Esophagus squamous epithelium (tissue), 5 donors: ENCODE measurements around the gene UBE2QL1. TPM values are rescaled to one million over a fixed set of nuclear protein-coding genes. Genes with fewer than 3 reads are reported as not detected.

Experiments used
- DNase-seq: peaks from one replicate; lab custom pipeline; 2025; lab: John Stamatoyannopoulos, UW
- H3K27ac ChIP-seq, 4 donors: fragments of 200-600 bp; sonication (generic); one replicate each; pipeline ENCODE4 v1.5.1; 2016 to 2019; ENCODE audit warnings: mild to moderate bottlenecking in 1 of 4
- H3K27me3 ChIP-seq, 4 donors: fragments of 200-600 bp; sonication (generic); 1 replicate in 3 of 4; 2 replicates in 1 of 4; pipeline versions ENCODE4 v1.5.1 to v1.6.0; 2017 to 2021; ENCODE audit warnings: antibody characterized with exemption in 1 of 4
- H3K36me3 ChIP-seq, 3 donors: fragments of 200-600 bp; sonication (generic); one replicate each; pipeline ENCODE4 v1.5.1; 2016 to 2019
- H3K4me1 ChIP-seq, 3 donors: fragments of 200-600 bp; sonication (generic); one replicate each; pipeline ENCODE4 v1.5.1; 2017 to 2019
- H3K4me3 ChIP-seq, 4 donors: fragments of 200-600 bp; sonication (generic); 1 replicate in 3 of 4; 2 replicates in 1 of 4; pipeline ENCODE4 v1.5.1; 2016 to 2019; ENCODE audit warnings: mild to moderate bottlenecking in 2 of 4, moderate library complexity in 1 of 4
- H3K9me3 ChIP-seq, 3 donors: fragments of 200-600 bp; sonication (generic); one replicate each; pipeline ENCODE4 v1.5.1; 2016 to 2019
- POLR2A ChIP-seq, 4 donors: fragments of 450-650 bp; IDR thresholded peaks; one replicate each; pipeline ENCODE4 v1.6.1; 2017; ENCODE audit warnings: antibody characterized with exemption in 4 of 4, mild to moderate bottlenecking in 4 of 4, moderate library complexity in 3 of 4
- WGBS, 2 donors: methylation state at CpG; one replicate each; pipeline ENCODE4 v1.1.5; 2018; 5-methylcytosine and 5-hydroxymethylcytosine counted together
- intact Hi-C: fragments of 100-400 bp; cut with DNase I; formaldehyde crosslinking; loops from one replicate; pipeline ENCODE4 v1.15.0; 2022
- total RNA-seq, 4 donors: library from RNA; depleted of rRNA; stranded (reverse); fragments of >200 nt; gene quantifications; one replicate each; pipeline ENCODE4 v1.1.0, GENCODE V29; 2016
- TF ChIP-seq, protein P1 (sequence below), 6 experiments: fragments of 450-650 bp in 4 of 6; fragments of 200-600 bp in 2 of 6; sonication (generic) in 2 of 6; IDR thresholded peaks; one replicate each; pipeline ENCODE4 v1.5.1; 2016 to 2019; ENCODE audit warnings: antibody characterized with exemption in 6 of 6, mild to moderate bottlenecking in 4 of 6, moderate library complexity in 4 of 6
- donor health status: DM: yes; HTN: yes; CAD: no.

Gene UBE2QL1
- total RNA-seq, 4 donors from 2014 or later, result 0.27 to 1.5 (median 0.33) TPM

GRCh38 chr5:6486074-6486473, 37.4 kb downstream of the UBE2QL1 start:
- H3K36me3 ChIP-seq, result no peaks in the 10 kb centered on the region
- TF ChIP-seq, protein P1, sequence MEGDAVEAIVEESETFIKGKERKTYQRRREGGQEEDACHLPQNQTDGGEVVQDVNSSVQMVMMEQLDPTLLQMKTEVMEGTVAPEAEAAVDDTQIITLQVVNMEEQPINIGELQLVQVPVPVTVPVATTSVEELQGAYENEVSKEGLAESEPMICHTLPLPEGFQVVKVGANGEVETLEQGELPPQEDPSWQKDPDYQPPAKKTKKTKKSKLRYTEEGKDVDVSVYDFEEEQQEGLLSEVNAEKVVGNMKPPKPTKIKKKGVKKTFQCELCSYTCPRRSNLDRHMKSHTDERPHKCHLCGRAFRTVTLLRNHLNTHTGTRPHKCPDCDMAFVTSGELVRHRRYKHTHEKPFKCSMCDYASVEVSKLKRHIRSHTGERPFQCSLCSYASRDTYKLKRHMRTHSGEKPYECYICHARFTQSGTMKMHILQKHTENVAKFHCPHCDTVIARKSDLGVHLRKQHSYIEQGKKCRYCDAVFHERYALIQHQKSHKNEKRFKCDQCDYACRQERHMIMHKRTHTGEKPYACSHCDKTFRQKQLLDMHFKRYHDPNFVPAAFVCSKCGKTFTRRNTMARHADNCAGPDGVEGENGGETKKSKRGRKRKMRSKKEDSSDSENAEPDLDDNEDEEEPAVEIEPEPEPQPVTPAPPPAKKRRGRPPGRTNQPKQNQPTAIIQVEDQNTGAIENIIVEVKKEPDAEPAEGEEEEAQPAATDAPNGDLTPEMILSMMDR (IDR thresholded peaks at IDR 0.05), result no peak
- no peak for TF ChIP-seq POLR2A (IDR thresholded peaks at IDR 0.05)
- H3K4me3 ChIP-seq, result no peak overlapping the region
- H3K9me3 ChIP-seq, result no peaks in the 10 kb centered on the region
- DNase-seq, result no peak
- H3K27me3 ChIP-seq, result peaks cover 0 to 10% (median 0%) of the 10 kb centered on the region in 4 donors
- no peak overlapping the region for H3K27ac ChIP-seq
- intact Hi-C loops, result no loop called here
- WGBS, 2 donors, result 74 to 88% methylated on average over 1 of the region's 1 CpG
- no peaks in the 10 kb centered on the region for H3K4me1 ChIP-seq

- TF ChIP-seq POLR2A (IDR thresholded peaks at IDR 0.05), result no peak
- TF ChIP-seq, protein P1 (IDR thresholded peaks at IDR 0.05), result no peak
- Histone ChIP-seq H3K36me3 (peaks cover 0 to 2% (median 0%) of the 10 kb centered on the region in 3 donors), H3K27ac (no peak overlapping the region), H3K9me3 (no peaks in the 10 kb centered on the region), H3K4me1 (no peaks in the 10 kb centered on the region), H3K27me3 (peaks cover 0 to 19% (median 0%) of the 10 kb centered on the region in 4 donors), H3K4me3 (no peak overlapping the region)
- 60 to 65% methylated on average over 3 of the region's 3 CpGs for WGBS, 2 donors
- no peak for DNase-seq
- intact Hi-C loops, result no loop called here
These were observed 38.4 kb downstream of the UBE2QL1 start for GRCh38 chr5:6487081-6487480.

- Histone ChIP-seq H3K4me3 (no peak overlapping the region), H3K27ac (no peak overlapping the region), H3K36me3 (peaks cover 0 to 2% (median 0%) of the 10 kb centered on the region in 3 donors), H3K9me3 (no peaks in the 10 kb centered on the region), H3K4me1 (no peaks in the 10 kb centered on the region), H3K27me3 (peaks cover 0 to 20% (median 0%) of the 10 kb centered on the region in 4 donors)
- intact Hi-C loops, result no loop called here
- 30 to 57% methylated on average over 4 of the region's 4 CpGs for WGBS, 2 donors
- DNase-seq, result no peak
- TF ChIP-seq POLR2A (IDR thresholded peaks at IDR 0.05), result no peak
- TF ChIP-seq, protein P1 (IDR thresholded peaks at IDR 0.05), result no peak
These were observed 39.4 kb downstream of the UBE2QL1 start for GRCh38 chr5:6488021-6488420.

DNA sequence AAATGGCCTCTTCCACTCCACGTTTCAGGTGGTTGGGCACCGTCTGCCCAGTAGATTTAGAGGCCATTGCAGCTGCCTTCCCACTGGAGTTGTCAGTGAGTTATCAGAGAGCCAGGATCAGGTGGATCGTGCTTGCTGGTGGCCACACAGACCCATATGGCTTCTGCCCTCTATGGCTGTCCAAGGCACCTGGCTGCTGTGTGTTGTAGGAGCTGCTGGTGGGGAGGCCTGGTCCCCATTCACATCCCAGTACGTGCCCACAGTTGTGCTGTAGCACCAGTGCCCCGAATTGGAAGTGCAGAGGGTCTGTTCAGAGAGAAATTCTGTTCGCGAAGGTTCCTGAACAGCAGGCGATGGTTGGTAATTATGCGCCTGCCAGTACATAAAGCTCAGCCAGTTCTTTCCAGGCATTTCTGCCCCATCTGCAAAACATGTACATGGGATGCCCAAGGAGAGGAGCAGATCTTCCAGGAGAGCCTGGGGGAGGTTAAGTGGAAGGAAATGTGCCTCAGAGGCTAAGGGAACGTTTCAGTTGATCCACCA, 41.1 kb downstream of the UBE2QL1 start:
- WGBS, 2 donors, result 81 to 83% methylated on average over 9 to 10 of the region's 10 CpGs
- Histone ChIP-seq H3K27ac (no peak overlapping the region), H3K4me1 (no peaks in the 10 kb centered on the region), H3K27me3 (peaks cover 0 to 20% (median 0%) of the 10 kb centered on the region in 4 donors), H3K36me3 (peaks cover 0 to 2% (median 0%) of the 10 kb centered on the region in 3 donors), H3K4me3 (no peak overlapping the region), H3K9me3 (no peaks in the 10 kb centered on the region)
- intact Hi-C loops, result no loop called here
- DNase-seq, result no peak
- TF ChIP-seq POLR2A (IDR thresholded peaks at IDR 0.05), result no peak

GRCh38 chr5:6490246-6490645, 41.6 kb downstream of the UBE2QL1 start:
- no peak for DNase-seq
- intact Hi-C loops, result no loop called here
- Histone ChIP-seq H3K9me3 (no peaks in the 10 kb centered on the region), H3K4me3 (no peak overlapping the region), H3K4me1 (no peaks in the 10 kb centered on the region), H3K36me3 (peaks cover 0 to 2% (median 0%) of the 10 kb centered on the region in 3 donors), H3K27me3 (peaks cover 0 to 17% (median 0%) of the 10 kb centered on the region in 4 donors), H3K27ac (no peak overlapping the region)
- TF ChIP-seq, protein P1 (IDR thresholded peaks at IDR 0.05), result no peak
- no peak for TF ChIP-seq POLR2A (IDR thresholded peaks at IDR 0.05)
- 78 to 81% methylated on average over 9 of the region's 9 CpGs for WGBS, 2 donors
